GM19467 (cell line): ENCODE measurements around the gene LDB3.

Experiments
- ATAC-seq: cut with Tn5 transposase; IDR thresholded peaks from one replicate; pipeline ENCODE4 v1.9.1; 2021; ENCODE audit warnings: mild to moderate bottlenecking, moderate library complexity; ENCODE audit not compliant: unreplicated experiment

The LDB3 gene

GRCh38 chr10:86756511-86757112 is 88.3 kb downstream of the LDB3 start, which contains the start of gene BMPR1A:
Gene BMPR1A (plus strand): TSS chr10:86756619. CDS start chr10:86876019, 119,400 bp downstream.
- ATAC-seq = peak; percentile 32

GRCh38 chr10:86757113-86757972 is 89.0 kb downstream of the LDB3 start:
- no peak for ATAC-seq

- ATAC-seq = no peak
Observed at GRCh38 chr10:86758189-86759072, 90.1 kb downstream of the LDB3 start.

- no peak for ATAC-seq
Observed at GRCh38 chr10:86759073-86759672, 90.9 kb downstream of the LDB3 start.

GRCh38 chr10:86763404-86763803 is 95.1 kb downstream of the LDB3 start:
- no peak for ATAC-seq

GRCh38 chr10:86765548-86765947 is 97.2 kb downstream of the LDB3 start:
- no peak for ATAC-seq

- no peak for ATAC-seq
Observed at GRCh38 chr10:86768412-86769062, 100.2 kb downstream of the LDB3 start.

- ATAC-seq = no peak
Observed at GRCh38 chr10:86769991-86770390, 101.7 kb downstream of the LDB3 start.

GRCh38 chr10:86770412-86770960 is 102.2 kb downstream of the LDB3 start:
- ATAC-seq = no peak

- ATAC-seq = no peak
Observed at GRCh38 chr10:86773498-86773897, 105.2 kb downstream of the LDB3 start.

- peak; percentile 60 for ATAC-seq
Observed at GRCh38 chr10:86775056-86775869, 107.0 kb downstream of the LDB3 start.

GRCh38 chr10:86775870-86776180 is 107.5 kb downstream of the LDB3 start:
- ATAC-seq = no peak

- no peak for ATAC-seq
Observed at GRCh38 chr10:86779220-86780017, 111.1 kb downstream of the LDB3 start.

- peak; percentile 65 for ATAC-seq
Observed at GRCh38 chr10:86782701-86783418, 114.5 kb downstream of the LDB3 start.

GRCh38 chr10:86785037-86785436 is 116.7 kb downstream of the LDB3 start:
- no peak for ATAC-seq
